SH-SY5Y (cell line): ENCODE data around the gene SPATS2.

Experiments used
- GATA2 ChIP-seq: IDR thresholded peaks from 2 replicates; pipeline ENCODE4 v1.6.1; 2011; ENCODE audit warnings: mild to moderate bottlenecking, low read depth, low read length
- GATA3 ChIP-seq: IDR thresholded peaks from 2 replicates; pipeline ENCODE4 v1.6.1; 2011; ENCODE audit warnings: low read depth, mild to moderate bottlenecking, low read length, moderate library complexity

GRCh38 chr12:49355913-49356312 is 11.3 kb upstream of the SPATS2 start:
- no peak for TF ChIP-seq GATA2
- no peak for TF ChIP-seq GATA3
